GM12891 (cell line): Measurements from ENCODE around the gene KCNH5.

Source experiments
- DNase-seq: peaks from one replicate; pipeline ENCODE4 v3.0.0; 2011; ENCODE audit warnings: low spot score; ENCODE audit not compliant: insufficient read length
- FAIRE-seq: peaks from 2 replicates; lab custom pipeline; 2011; peaks lifted over from hg19 to GRCh38; lab: Jason Lieb, UNC
- PAX5 ChIP-seq: IDR thresholded peaks from 2 replicates; pipeline ENCODE4 v1.6.1; 2011; ENCODE audit warnings: low read length, moderate library complexity, mild to moderate bottlenecking; ENCODE audit not compliant: insufficient read depth, severe bottlenecking
- POLR2A ChIP-seq: IDR thresholded peaks from 2 replicates; pipeline ENCODE4 v1.6.1; 2011; ENCODE audit warnings: low read depth, low read length, control low read depth
- POLR2AphosphoS5 ChIP-seq: IDR thresholded peaks from 2 replicates; pipeline ENCODE4 v1.6.1; 2011; ENCODE audit warnings: low read depth, low read length, control low read depth
- POU2F2 ChIP-seq: IDR thresholded peaks from 2 replicates; pipeline ENCODE4 v1.6.1; 2011; ENCODE audit warnings: low read depth, mild to moderate bottlenecking, control low read depth, low read length, moderate library complexity
- SPI1 ChIP-seq: IDR thresholded peaks from 2 replicates; pipeline ENCODE4 v1.6.1; 2011; ENCODE audit warnings: low read depth, low read length, control low read depth
- TAF1 ChIP-seq: IDR thresholded peaks from 2 replicates; pipeline ENCODE4 v1.6.1; 2011; ENCODE audit warnings: low read depth, low read length, control low read depth

The KCNH5 gene

DNA sequence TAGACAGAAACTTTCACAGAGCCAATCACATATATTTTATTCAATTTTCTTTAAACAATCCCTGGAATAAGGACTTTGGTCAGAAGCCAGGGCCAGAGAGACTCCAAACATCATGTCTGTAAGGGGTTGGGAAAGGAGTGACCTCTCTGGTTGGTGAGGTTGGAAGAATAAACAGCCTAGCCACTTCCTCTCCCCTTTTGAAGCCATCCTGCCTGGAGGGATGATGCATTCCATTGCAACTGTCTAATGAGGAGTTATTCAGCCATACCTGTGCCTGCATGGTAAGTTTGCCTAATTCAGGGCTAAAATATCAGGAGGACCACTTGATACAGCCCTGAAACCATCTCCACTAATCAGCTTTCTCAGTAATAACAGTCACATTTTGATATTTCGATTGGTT is 299.8 kb downstream of the KCNH5 start:
- FAIRE-seq (no peak), DNase-seq (no peak)
- TF ChIP-seq PAX5 (no peak), TAF1 (no peak), POLR2A (no peak), POU2F2 (no peak), SPI1 (no peak), POLR2AphosphoS5 (no peak)

GRCh38 chr14:62743560-62743959 is 301.7 kb downstream of the KCNH5 start:
- DNase-seq (no peak), FAIRE-seq (no peak)
- TF ChIP-seq POLR2AphosphoS5 (no peak), POU2F2 (no peak), SPI1 (no peak), PAX5 (no peak), POLR2A (no peak), TAF1 (no peak)

DNA sequence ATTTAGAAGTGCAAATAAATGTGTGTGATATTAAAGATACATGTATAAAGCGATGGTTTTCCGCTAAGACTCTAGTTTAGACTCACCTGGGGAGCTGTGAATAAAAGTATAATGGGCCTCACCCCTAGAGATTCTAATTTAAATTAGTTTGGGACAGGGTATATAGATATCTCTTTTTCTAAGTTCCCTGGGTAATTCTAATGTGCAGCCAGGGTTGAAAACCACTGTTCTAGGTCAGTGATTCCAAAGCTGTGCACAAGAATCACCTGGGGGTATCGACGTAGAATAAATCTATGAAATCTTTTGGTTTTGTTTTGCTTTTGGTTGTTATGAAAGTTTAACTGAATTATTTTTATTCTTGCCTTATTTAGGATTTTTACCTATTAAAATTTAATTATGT is 302.1 kb downstream of the KCNH5 start:
- no peak for FAIRE-seq
- DNase-seq, result no peak
- no peak for TF ChIP-seq POU2F2
- TF ChIP-seq TAF1, result no peak
- TF ChIP-seq PAX5, result no peak
- no peak for TF ChIP-seq POLR2A
- no peak for TF ChIP-seq SPI1

GRCh38 chr14:62739647-62740046 is 305.6 kb downstream of the KCNH5 start:
- TF ChIP-seq TAF1 (no peak), PAX5 (no peak), POU2F2 (no peak), POLR2A (no peak), POLR2AphosphoS5 (no peak), SPI1 (no peak)
- DNase-seq, result no peak
- FAIRE-seq, result no peak

GRCh38 chr14:62736048-62737043 is 308.9 kb downstream of the KCNH5 start:
- TF ChIP-seq PAX5, result no peak
- no peak for TF ChIP-seq POLR2A
- no peak for TF ChIP-seq TAF1
- TF ChIP-seq POU2F2, result no peak
- TF ChIP-seq POLR2AphosphoS5, result no peak
- no peak for TF ChIP-seq SPI1
- DNase-seq (no peak), FAIRE-seq (no peak)

- TF ChIP-seq PAX5 (no peak), TAF1 (no peak), SPI1 (no peak), POLR2AphosphoS5 (no peak)
- FAIRE-seq (no peak), DNase-seq (no peak)
These were observed 310.4 kb downstream of the KCNH5 start for GRCh38 chr14:62734831-62735230.

- DNase-seq (no peak), FAIRE-seq (no peak)
- TF ChIP-seq POLR2A (no peak), POLR2AphosphoS5 (no peak), PAX5 (no peak), POU2F2 (no peak), TAF1 (no peak), SPI1 (no peak)
These were observed 322.9 kb downstream of the KCNH5 start for GRCh38 chr14:62722406-62722805.

DNA sequence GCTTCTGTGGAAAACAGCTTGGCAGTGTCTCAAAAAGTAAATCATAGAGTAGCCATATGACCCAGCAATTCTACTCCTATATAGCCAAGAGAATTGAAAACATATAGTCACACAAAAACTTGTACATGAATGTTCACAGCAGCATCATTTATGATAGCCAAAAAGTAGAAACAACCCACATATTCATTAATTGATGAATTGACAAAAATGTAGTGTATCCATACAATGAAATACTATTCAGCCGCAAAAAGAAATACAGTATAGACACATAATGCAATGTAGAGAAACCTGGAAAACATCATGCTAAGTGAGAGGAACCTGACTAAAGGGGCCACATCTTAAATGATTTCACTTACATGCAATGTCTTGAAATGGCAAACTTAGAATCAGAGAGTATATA is 326.6 kb downstream of the KCNH5 start:
- FAIRE-seq, result no peak
- DNase-seq, result no peak
- TF ChIP-seq POLR2A (no peak), SPI1 (no peak), POU2F2 (no peak), TAF1 (no peak)

GRCh38 chr14:62711351-62712023 is 333.8 kb downstream of the KCNH5 start:
- TF ChIP-seq POLR2A (no peak), TAF1 (no peak), POLR2AphosphoS5 (no peak), PAX5 (no peak), SPI1 (no peak), POU2F2 (no peak)
- DNase-seq, result no peak
- no peak for FAIRE-seq
